ENCODE measurements around the gene ADD3.

DNA sequence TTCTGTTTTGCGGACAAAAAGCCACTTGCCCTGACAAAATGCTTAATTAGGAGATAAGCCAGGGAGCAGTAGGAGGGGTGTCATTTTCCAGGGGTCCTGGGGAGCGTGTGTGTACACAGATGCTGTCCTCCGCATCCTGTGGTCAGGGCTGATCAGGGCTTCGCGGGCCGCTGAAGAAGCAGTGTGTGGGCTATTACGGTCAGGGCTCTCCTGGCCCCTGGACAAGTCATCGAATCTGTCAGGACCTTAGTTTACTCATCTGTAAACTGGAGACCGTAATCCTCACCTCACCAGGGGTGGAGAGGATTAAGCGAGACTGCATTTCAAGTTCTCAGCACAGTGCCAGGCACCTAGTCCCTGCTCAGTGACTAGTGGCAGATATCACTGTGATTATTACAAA is 173.7 kb downstream of the ADD3 start:
- no peak for TF ChIP-seq CTCF (IDR thresholded peaks at IDR 0.05)
- TF ChIP-seq POLR2A (IDR thresholded peaks at IDR 0.05): no peak

All from right lobe of liver (tissue), 4 donors.